Esophagus (tissue), 2 donors: Measurements from ENCODE around the gene COMMD1. TPM values are rescaled to one million over a fixed set of nuclear protein-coding genes. Genes with fewer than 3 reads are reported as not detected.

ENCODE experiments used
- H3K27ac ChIP-seq, 2 donors: one replicate each; pipeline ENCODE4 v1.5.1; 2013; ENCODE audit warnings: low read depth in 2 of 2, mild to moderate bottlenecking in 2 of 2, inconsistent platforms in 1 of 2, low read length in 1 of 2, moderate library complexity in 1 of 2
- H3K27me3 ChIP-seq, 2 donors: one replicate each; pipeline ENCODE4 v1.6.1; 2013; ENCODE audit warnings: low read length in 2 of 2, control low read depth in 1 of 2, mild to moderate bottlenecking in 1 of 2; ENCODE audit not compliant: insufficient read depth in 2 of 2, control insufficient read depth in 1 of 2
- H3K36me3 ChIP-seq, 2 donors: one replicate each; pipeline ENCODE4 v1.6.1; 2013; ENCODE audit warnings: low read length in 1 of 2; ENCODE audit not compliant: control insufficient read depth in 2 of 2, insufficient read depth in 2 of 2
- H3K4me1 ChIP-seq, 2 donors: one replicate each; pipeline ENCODE4 v1.6.1; 2013; ENCODE audit warnings: low read length in 1 of 2; ENCODE audit not compliant: control insufficient read depth in 2 of 2, insufficient read depth in 2 of 2
- H3K4me3 ChIP-seq, 2 donors: one replicate each; pipeline ENCODE4 v1.5.1; 2013; ENCODE audit warnings: low read length in 2 of 2, mild to moderate bottlenecking in 2 of 2, low read depth in 1 of 2, moderate library complexity in 1 of 2
- H3K9me3 ChIP-seq, 2 donors: one replicate each; pipeline ENCODE4 v1.6.1; 2013; ENCODE audit warnings: mild to moderate bottlenecking in 2 of 2, low read depth in 1 of 2, low read length in 1 of 2, moderate library complexity in 1 of 2; ENCODE audit not compliant: control insufficient read depth in 2 of 2, insufficient read depth in 1 of 2
- WGBS, 2 donors: extraction: QIAGEN DNeasy Blood & Tissue Kit; methylation state at CpG; one replicate each; pipeline ENCODE4 v1.1.7; 2013; 5-methylcytosine and 5-hydroxymethylcytosine counted together
- polyA plus RNA-seq, 2 donors: library from polyadenylated mRNA; stranded (reverse); fragments of 200-250 nt; gene quantifications; one replicate each; pipeline ENCODE4 v1.2.3, GENCODE V29; 2013
- donor health status: healthy with polysubstance abuse.
- donor health status: Bipolar disorder and iron deficiency.

Gene COMMD1
- polyA plus RNA-seq, 2 donors = 36.7 to 49.2 TPM

GRCh38 chr2:62050456-62051045 lies 145.1 kb downstream of the COMMD1 start:
- H3K36me3 ChIP-seq = no peaks in the 10 kb centered on the region
- H3K27me3 ChIP-seq = no peaks in the 10 kb centered on the region
- H3K4me1 ChIP-seq = no peaks in the 10 kb centered on the region
- no peak overlapping the region for H3K27ac ChIP-seq
- H3K4me3 ChIP-seq = no peak overlapping the region
- 61 to 63% methylated on average over 2 of the region's 2 CpGs for WGBS, 2 donors
- no peaks in the 10 kb centered on the region for H3K9me3 ChIP-seq

- H3K27ac ChIP-seq = no peak overlapping the region
- no peaks in the 10 kb centered on the region for H3K9me3 ChIP-seq
- no peaks in the 10 kb centered on the region for H3K27me3 ChIP-seq
- WGBS, 2 donors = 93 to 94% methylated on average over 4 of the region's 4 CpGs
- H3K4me3 ChIP-seq = no peak overlapping the region
- no peaks in the 10 kb centered on the region for H3K36me3 ChIP-seq
- H3K4me1 ChIP-seq = no peaks in the 10 kb centered on the region
Observed at GRCh38 chr2:62054029-62054791, 148.7 kb downstream of the COMMD1 start.

- WGBS, 2 donors = 90 to 92% methylated on average over 3 of the region's 3 CpGs
- Histone ChIP-seq H3K4me1 (no peaks in the 10 kb centered on the region), H3K27me3 (no peaks in the 10 kb centered on the region), H3K9me3 (no peaks in the 10 kb centered on the region), H3K27ac (no peak overlapping the region), H3K36me3 (no peaks in the 10 kb centered on the region), H3K4me3 (no peak overlapping the region)
Observed at GRCh38 chr2:62054916-62055450, 149.5 kb downstream of the COMMD1 start.

DNA sequence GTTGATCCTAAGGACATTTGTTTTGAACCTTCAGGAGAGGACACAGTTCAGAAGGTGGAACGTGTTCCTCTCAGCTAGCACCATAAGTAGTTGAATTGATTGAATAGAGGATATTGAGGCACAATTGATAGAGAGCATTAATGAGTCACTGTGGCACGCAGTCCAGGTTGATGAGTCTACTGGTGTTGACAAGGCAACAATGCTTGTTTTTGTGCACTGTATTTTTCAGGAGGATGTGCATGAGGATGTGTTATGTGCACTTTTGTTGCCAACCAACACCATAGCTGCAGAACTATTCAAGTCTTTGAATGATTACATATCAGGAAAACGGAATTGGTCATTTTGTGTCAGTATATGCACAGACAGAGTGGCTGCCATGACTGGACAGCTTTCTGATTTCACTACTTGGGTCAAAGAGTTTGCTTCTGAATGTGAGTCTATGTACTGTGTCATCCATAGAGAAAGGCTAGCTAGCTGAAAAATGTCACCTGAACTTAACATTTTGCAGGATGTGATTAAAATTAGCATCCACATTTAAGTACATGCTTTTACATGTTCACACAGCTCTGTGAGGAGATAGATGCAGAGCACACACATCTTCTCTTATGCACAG lies 150.4 kb downstream of the COMMD1 start:
- Histone ChIP-seq H3K4me1 (no peaks in the 10 kb centered on the region), H3K27ac (no peak overlapping the region), H3K4me3 (no peak overlapping the region), H3K27me3 (no peaks in the 10 kb centered on the region), H3K9me3 (no peaks in the 10 kb centered on the region), H3K36me3 (no peaks in the 10 kb centered on the region)
- WGBS, 2 donors = 84 to 86% methylated on average over 3 of the region's 3 CpGs

DNA sequence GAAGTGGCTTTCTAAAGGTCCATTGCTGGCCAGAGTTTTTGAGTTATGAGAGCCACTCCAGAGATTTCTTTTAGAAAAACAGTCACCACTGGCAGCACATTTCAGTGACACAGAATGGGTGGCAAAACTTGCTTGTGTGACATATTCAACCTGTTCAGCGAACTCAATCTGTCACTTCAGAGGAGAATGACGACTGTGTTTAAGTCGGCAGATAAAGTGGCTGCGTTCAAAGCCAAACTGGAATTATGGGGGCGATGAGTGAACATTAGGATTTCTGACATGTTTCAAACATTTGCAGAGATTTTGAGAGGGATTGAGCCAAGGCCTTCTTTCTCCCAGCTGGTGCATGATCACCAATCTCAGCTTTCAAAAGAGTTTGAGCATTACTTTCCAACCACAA lies 150.9 kb downstream of the COMMD1 start:
- H3K27ac ChIP-seq = no peak overlapping the region
- no peaks in the 10 kb centered on the region for H3K4me1 ChIP-seq
- no peaks in the 10 kb centered on the region for H3K9me3 ChIP-seq
- no peaks in the 10 kb centered on the region for H3K36me3 ChIP-seq
- H3K27me3 ChIP-seq = no peaks in the 10 kb centered on the region
- H3K4me3 ChIP-seq = no peak overlapping the region
- 88 to 91% methylated on average over 5 of the region's 5 CpGs for WGBS, 2 donors

- Histone ChIP-seq H3K27ac (no peak overlapping the region), H3K4me1 (no peaks in the 10 kb centered on the region), H3K27me3 (no peaks in the 10 kb centered on the region), H3K4me3 (no peak overlapping the region), H3K9me3 (no peaks in the 10 kb centered on the region), H3K36me3 (no peaks in the 10 kb centered on the region)
Observed at GRCh38 chr2:62065243-62065642, 159.8 kb downstream of the COMMD1 start.

GRCh38 chr2:62071126-62071598 lies 165.7 kb downstream of the COMMD1 start:
- Histone ChIP-seq H3K36me3 (peaks cover 0 to 8% of the 10 kb centered on the region in 2 donors), H3K4me1 (no peaks in the 10 kb centered on the region)
- WGBS, 2 donors = 83 to 88% methylated on average over 6 of the region's 6 CpGs

DNA sequence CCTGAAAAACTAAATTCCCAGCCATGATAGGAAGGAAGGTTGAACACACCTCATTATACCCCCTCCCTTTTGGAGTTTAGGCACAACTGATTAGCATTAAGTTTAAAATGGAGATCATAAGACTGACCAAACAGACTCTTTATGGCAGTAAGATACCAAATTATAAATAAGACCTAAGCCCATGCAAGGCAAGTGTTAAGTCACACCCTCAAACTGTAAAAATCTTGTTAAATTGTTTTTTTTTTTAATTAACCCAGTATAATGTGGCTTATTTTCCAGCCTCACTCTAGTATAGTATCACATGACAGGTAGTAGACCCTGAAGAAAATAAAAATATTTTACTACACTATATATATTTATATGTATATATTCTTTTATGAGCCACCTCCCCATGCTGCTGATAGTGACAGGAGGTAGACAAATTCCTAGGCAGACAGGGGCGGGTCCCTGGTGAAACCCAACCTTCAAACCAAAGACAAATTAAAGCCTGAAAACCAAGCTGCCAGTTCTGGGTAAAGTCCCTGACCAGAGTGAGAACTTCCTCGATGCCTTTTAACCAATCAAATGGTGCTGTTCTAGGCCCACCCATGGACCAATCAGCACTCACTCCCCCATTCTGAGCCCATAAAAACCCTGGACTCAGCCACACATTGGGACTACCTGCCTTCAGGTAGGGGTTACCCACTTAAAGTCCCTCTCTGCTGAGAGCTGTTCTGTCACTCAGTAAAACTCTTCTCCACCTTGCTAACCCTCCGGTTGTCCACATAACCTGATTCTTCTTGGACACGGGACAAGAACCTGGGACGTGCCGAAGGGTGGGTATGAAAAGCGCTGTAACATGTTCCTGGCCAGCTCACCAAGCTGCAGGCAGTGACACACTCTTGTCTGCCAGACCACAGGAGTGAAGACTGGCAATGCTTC lies 166.5 kb downstream of the COMMD1 start:
- 95 to 98% methylated on average over 7 of the region's 7 CpGs for WGBS, 2 donors
- Histone ChIP-seq H3K4me3 (no peak overlapping the region), H3K4me1 (no peaks in the 10 kb centered on the region), H3K27me3 (no peaks in the 10 kb centered on the region), H3K9me3 (peaks cover 0 to 8% of the 10 kb centered on the region in 2 donors), H3K36me3 (peaks cover 0 to 8% of the 10 kb centered on the region in 2 donors), H3K27ac (no peak overlapping the region)

More at GRCh38 chr2:62071126-62071598, 165.7 kb downstream of the COMMD1 start:
- Histone ChIP-seq H3K27me3 (no peaks in the 10 kb centered on the region), H3K9me3 (peaks cover 0 to 8% of the 10 kb centered on the region in 2 donors), H3K4me3 (no peak overlapping the region), H3K27ac (no peak overlapping the region)

DNA sequence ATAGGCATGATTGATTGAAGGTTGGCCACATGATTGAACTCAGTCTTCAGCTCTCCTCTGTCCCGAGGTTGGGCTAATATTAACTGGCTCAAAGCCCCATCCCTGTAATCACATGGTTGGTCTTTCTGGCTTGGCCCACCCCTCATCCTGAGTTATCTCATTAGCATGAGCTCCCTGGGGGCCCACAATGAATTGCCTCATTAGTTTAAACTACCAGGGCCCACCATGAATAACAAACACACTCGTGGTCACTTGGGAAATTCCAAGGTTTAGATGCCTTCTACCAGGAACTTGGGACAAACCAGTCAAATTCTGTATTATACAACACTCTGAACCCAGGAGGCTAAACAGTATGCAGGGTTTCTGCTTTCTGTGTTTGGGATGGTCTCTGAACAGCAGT lies 168.8 kb downstream of the COMMD1 start:
- 74 to 79% methylated on average over 2 of the region's 2 CpGs for WGBS, 2 donors
- Histone ChIP-seq H3K9me3 (peaks cover 0 to 8% of the 10 kb centered on the region in 2 donors), H3K27ac (no peak overlapping the region), H3K36me3 (peaks cover 0 to 8% of the 10 kb centered on the region in 2 donors), H3K4me3 (no peak overlapping the region), H3K4me1 (no peaks in the 10 kb centered on the region), H3K27me3 (no peaks in the 10 kb centered on the region)
